OCI-M2 (cell line): ENCODE measurements around the gene SLC24A3.

ENCODE experiments used
- DNase-seq: peaks from one replicate; lab custom pipeline; 2025; ENCODE audit not compliant: unreplicated experiment; lab: John Stamatoyannopoulos, UW

The SLC24A3 gene

GRCh38 chr20:19269737-19270340 lies 57.4 kb downstream of the SLC24A3 start:
- no peak for DNase-seq

- no peak for DNase-seq
These were observed 59.6 kb downstream of the SLC24A3 start for GRCh38 chr20:19271879-19272651.

GRCh38 chr20:19272976-19273654 lies 60.7 kb downstream of the SLC24A3 start:
- DNase-seq, result no peak

- no peak for DNase-seq
These were observed 61.6 kb downstream of the SLC24A3 start for GRCh38 chr20:19274001-19274400.

- no peak for DNase-seq
These were observed 62.1 kb downstream of the SLC24A3 start for GRCh38 chr20:19274412-19275015.

GRCh38 chr20:19275038-19275629 lies 62.7 kb downstream of the SLC24A3 start:
- no peak for DNase-seq

GRCh38 chr20:19275630-19276071 lies 63.2 kb downstream of the SLC24A3 start:
- no peak for DNase-seq

- no peak for DNase-seq
These were observed 64.9 kb downstream of the SLC24A3 start for GRCh38 chr20:19277381-19277780.

GRCh38 chr20:19283490-19284025 lies 71.1 kb downstream of the SLC24A3 start:
- no peak for DNase-seq

GRCh38 chr20:19284400-19285178 lies 72.1 kb downstream of the SLC24A3 start:
- no peak for DNase-seq

- no peak for DNase-seq
These were observed 73.0 kb downstream of the SLC24A3 start for GRCh38 chr20:19285436-19285835.

GRCh38 chr20:19288061-19288460 lies 75.6 kb downstream of the SLC24A3 start:
- DNase-seq, result no peak

- no peak for DNase-seq
These were observed 76.2 kb downstream of the SLC24A3 start for GRCh38 chr20:19288636-19289035.

- DNase-seq, result no peak
These were observed 77.0 kb downstream of the SLC24A3 start for GRCh38 chr20:19289451-19289850.

- DNase-seq, result no peak
These were observed 78.8 kb downstream of the SLC24A3 start for GRCh38 chr20:19291024-19291817.

- no peak for DNase-seq
These were observed 79.3 kb downstream of the SLC24A3 start for GRCh38 chr20:19291818-19292132.

- DNase-seq, result no peak
These were observed 79.8 kb downstream of the SLC24A3 start for GRCh38 chr20:19292254-19292653.

- no peak for DNase-seq
These were observed 82.6 kb downstream of the SLC24A3 start for GRCh38 chr20:19295076-19295475.

GRCh38 chr20:19298652-19299051 lies 86.2 kb downstream of the SLC24A3 start:
- no peak for DNase-seq

GRCh38 chr20:19300395-19300794 lies 88.0 kb downstream of the SLC24A3 start:
- no peak for DNase-seq
